ENCODE data around the gene CLIP1.

DNA sequence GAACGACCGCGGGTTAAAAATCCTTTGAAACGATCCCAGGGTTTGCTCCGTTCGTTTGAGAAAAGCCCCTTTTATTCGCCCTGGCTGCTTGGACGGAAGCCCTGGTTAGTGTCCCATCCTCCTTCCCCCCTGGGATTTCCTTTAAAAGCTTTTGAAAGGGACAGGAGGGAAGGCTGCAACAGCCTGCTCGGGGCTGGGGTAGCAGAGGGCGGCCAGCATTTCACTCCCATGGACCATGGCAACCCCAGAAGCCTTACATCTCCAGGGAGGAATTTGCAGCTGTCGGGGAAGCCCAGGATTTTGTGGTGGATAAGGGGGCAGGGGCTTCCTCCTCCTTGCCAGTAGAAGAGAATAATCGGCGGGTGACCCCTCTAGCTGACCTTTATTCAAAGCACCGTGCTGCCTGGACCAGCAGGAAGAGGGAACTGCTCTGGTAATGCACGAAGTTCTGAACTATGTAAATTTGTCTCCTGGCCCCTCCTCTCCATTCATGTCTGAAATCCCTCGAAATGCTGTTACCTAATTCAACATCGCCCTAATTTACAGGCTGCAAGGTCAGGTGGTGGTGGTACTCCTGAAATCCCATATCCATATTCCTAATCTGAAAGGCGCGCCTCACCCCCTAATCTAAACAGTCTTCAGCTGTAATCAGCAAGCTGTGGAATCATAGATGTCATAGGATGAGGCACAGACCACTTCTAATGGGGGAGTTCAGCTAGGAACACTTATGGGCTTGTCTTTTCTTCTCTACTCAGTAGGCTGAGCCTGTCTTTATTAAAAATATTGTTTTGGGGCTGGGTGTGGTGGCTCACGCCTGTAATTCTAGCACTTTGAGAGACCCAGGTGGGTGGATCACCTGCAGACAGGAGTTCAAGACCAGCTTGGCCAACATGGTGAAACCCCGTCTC is 1.0 kb upstream of the CLIP1 start:
- TF ChIP-seq EZH2 (IDR thresholded peaks at IDR 0.05; ENCODE audit: insufficient read depth, low read length), result no peak
- TF ChIP-seq, protein P1, sequence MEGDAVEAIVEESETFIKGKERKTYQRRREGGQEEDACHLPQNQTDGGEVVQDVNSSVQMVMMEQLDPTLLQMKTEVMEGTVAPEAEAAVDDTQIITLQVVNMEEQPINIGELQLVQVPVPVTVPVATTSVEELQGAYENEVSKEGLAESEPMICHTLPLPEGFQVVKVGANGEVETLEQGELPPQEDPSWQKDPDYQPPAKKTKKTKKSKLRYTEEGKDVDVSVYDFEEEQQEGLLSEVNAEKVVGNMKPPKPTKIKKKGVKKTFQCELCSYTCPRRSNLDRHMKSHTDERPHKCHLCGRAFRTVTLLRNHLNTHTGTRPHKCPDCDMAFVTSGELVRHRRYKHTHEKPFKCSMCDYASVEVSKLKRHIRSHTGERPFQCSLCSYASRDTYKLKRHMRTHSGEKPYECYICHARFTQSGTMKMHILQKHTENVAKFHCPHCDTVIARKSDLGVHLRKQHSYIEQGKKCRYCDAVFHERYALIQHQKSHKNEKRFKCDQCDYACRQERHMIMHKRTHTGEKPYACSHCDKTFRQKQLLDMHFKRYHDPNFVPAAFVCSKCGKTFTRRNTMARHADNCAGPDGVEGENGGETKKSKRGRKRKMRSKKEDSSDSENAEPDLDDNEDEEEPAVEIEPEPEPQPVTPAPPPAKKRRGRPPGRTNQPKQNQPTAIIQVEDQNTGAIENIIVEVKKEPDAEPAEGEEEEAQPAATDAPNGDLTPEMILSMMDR (IDR thresholded peaks at IDR 0.05; ENCODE audit: insufficient read depth, low read depth, low read length), result no peak
